SH-SY5Y (cell line): ENCODE measurements around the gene SYNDIG1.

Experiments
- GATA2 ChIP-seq: IDR thresholded peaks from 2 replicates; pipeline ENCODE4 v1.6.1; 2011; ENCODE audit warnings: mild to moderate bottlenecking, low read depth, low read length
- GATA3 ChIP-seq: IDR thresholded peaks from 2 replicates; pipeline ENCODE4 v1.6.1; 2011; ENCODE audit warnings: low read depth, mild to moderate bottlenecking, low read length, moderate library complexity

- TF ChIP-seq GATA2: no peak
- no peak for TF ChIP-seq GATA3
These were observed 226.2 kb downstream of the SYNDIG1 start for GRCh38 chr20:24695529-24696225.
